ENCODE measurements around the gene CHD3.

Gene CHD3

DNA sequence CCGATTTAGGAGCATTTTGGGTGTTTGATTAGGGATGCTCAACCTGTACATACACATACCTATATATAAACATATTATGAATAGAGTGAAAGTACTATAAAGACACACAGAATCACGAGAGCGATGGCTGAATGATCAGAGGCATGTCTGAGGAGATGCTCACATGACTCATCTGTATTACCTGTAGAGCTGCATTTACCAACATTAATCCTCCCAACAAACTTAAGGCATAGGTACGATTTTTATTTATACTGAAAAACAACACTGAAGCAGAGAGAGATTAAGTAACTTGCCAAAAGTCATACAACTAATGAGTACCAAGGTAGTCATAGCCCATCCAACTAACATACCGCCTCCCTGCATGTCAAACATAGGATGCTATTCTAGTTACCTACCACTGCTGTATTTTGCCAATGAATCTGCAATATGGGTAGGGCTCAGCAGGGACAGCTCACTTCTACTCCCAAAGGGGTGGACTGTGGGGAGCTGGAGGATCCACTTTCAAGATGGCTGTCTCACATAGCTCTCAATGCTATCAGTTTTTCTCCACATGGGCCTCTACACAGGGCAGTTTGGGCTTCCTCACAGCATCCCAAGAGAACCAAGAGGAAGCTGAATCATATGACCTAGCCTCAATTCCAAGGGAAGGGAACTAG, 23.5 kb upstream of the CHD3 start:
- no peak for DNase-seq (ENCODE audit: low read depth in 2 of 2)

- DNase-seq (ENCODE audit: low read depth in 2 of 2) = no peak
Observed at GRCh38 chr17:7867881-7868329, 20.7 kb upstream of the CHD3 start.

DNA sequence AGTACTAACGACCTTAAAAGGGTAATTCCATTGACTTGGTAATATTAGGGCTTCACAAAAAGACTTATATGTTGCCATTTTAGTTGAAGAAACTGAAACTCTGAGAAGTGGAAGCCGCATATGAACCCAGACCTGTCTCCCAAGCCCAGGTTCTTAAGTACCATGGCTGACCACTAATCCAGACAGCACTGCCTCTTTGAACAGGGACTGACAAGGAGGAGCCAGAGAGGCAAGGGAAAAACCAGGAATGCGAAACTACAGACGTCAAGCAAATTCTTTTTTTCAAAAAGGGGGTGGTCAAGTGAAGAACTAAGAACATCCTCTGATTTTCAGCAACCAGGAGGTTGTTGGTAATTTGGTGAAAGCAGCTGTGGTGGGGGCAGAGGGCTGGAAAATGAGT, 15.5 kb upstream of the CHD3 start:
- no peak for DNase-seq (ENCODE audit: low read depth in 2 of 2)

DNA sequence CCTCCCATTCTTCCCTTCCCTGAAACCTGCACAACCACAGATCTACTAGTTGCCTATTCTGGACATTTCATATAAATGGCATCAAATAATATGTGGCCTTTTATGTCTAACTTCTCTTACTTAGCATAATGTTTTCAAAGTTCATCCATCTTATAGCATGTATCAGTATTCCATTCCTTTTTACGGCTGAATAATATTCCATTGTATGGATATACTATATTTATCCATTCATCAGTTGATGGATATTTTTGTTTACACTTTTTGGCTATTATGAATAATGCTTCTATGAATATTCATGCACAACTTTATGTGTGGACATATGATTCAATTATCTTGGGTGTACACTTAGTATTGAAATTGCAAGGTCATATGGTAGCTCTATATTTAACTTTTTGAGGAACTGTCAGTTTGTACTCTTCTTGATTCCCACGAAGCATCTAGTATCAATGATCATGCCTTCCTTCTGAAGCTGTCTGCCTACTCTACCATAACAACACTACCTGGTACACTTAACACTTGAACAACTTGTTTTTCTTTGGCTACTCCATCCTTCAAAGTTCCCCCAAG, 12.7 kb upstream of the CHD3 start:
- no peak for DNase-seq (ENCODE audit: low read depth in 2 of 2)

DNA sequence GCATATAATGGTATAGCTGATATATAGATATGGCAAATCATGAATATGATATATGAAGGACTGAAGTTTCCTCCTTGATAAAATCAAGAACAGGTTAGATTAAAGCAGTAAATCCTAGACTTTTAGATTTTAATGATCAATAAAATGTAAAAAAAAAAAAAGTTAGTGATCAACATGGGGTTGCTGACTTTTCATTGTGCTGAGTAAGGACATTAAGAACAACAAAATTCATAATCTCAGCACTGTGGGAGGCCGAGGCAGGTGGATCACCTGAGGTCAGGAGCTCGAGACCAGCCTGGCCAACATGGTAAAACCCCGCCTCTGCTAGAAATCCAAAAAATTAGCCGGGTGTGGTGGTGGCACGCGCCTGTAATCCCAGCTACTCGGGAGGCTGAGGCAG, 10.4 kb upstream of the CHD3 start:
- DNase-seq (ENCODE audit: low read depth in 2 of 2) = no peak

GRCh38 chr17:7880076-7880868, 8.3 kb upstream of the CHD3 start:
- DNase-seq (ENCODE audit: low read depth in 2 of 2) = no peak

DNA sequence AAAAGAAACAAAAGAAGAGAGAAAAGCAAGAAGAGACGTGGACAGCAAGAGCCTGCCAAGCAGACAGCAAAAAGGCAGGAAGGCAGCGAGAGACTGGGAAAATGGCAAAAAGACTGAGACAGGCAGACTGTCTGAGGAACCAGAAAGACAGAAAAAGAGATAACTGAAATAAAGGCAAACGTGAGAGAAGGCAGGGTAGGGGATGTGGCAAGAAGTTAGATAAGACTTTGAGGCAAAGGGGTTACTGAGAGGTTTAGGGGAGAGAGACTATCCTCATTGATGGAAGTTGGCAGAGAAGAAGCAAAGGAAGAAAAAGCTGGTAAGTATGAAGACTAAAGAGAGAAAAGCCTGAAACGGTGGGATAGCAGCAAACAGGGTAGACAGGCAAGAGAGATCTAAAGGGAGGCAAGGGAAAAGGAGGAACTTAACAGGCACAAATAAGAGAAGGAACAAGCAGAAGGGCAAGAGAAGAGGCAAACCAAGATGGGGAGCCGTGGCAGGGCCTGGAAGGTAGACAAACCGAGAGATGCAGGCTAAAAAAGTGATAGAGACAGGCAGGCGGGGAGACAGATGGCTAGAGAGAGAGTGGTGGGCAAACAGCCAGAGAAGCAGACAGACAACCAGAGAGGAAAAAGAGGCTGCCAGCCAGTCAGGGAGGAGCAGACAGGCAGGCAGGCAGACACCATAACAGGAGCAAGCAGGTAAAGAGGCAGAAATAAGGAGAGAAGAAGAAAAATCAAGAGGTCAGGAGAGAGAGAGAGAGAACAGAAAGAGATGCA, 7.1 kb upstream of the CHD3 start:
- no peak for DNase-seq (ENCODE audit: low read depth in 2 of 2)

- DNase-seq (ENCODE audit: low read depth in 2 of 2) = no peak
Observed at GRCh38 chr17:7882068-7882467, 6.5 kb upstream of the CHD3 start.

DNA sequence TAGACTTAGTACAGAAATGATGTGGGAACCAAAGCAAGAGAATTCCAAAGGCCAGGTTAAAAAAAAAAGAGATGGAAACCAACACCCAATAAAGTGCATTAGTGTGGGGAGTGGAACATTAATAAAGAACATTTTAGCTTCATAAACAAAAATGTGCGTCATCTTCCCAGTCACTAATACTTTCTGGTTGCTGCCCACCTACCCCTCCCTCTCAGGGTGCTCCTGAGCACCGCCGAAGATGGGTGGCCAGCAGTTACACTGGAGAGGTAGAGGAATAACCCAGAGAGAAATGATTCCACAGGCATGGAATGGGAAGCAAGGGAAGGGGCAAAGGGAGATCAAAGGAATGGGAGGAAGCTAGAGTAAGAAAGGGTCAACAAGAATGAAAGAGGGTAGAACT, 6.0 kb upstream of the CHD3 start:
- DNase-seq (ENCODE audit: low read depth in 2 of 2) = no peak

- peak in 1 of 2 donors; percentile 20 for DNase-seq (ENCODE audit: low read depth in 2 of 2)
Observed at GRCh38 chr17:7883781-7884386, 4.7 kb upstream of the CHD3 start.

DNA sequence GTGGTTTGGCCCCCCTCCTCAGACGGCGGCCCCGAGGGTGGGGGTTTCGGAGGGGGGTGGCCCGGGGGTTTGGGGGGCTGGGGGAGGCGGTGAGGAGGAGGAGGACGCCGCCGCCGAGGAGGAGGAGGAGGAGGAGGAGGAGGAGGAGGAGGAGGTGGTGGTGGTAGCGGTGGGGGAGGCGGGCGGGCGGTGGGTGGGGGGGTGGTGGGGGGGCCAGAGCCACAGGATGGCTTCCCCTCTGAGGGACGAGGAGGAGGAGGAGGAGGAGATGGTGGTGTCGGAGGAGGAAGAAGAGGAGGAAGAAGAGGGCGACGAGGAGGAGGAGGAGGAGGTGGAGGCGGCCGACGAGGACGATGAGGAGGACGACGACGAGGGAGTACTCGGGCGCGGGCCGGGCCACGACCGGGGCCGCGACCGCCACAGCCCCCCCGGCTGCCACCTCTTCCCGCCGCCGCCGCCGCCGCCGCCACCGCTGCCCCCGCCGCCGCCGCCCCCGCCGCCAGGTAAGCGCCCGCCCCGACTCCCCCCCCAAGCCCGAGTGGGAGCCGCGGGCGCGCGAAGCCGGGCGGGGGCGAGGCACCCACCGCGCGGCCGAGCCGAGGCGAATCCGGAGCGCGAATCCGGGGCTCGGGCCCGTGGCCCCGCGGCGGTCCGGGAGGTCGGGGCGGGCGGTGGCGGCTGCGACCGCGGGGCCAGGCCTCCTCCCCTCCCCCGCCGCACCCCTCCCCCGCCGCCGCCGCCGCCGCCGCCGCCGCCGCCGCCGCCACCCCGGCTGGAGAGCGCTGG, 3.8 kb upstream of the CHD3 start:
- DNase-seq (ENCODE audit: low read depth in 2 of 2) = peak; percentile 9 to 12

GRCh38 chr17:7885367-7886226, 3.0 kb upstream of the CHD3 start:
- DNase-seq (ENCODE audit: low read depth in 2 of 2) = peak; percentile 29 to 39

DNA sequence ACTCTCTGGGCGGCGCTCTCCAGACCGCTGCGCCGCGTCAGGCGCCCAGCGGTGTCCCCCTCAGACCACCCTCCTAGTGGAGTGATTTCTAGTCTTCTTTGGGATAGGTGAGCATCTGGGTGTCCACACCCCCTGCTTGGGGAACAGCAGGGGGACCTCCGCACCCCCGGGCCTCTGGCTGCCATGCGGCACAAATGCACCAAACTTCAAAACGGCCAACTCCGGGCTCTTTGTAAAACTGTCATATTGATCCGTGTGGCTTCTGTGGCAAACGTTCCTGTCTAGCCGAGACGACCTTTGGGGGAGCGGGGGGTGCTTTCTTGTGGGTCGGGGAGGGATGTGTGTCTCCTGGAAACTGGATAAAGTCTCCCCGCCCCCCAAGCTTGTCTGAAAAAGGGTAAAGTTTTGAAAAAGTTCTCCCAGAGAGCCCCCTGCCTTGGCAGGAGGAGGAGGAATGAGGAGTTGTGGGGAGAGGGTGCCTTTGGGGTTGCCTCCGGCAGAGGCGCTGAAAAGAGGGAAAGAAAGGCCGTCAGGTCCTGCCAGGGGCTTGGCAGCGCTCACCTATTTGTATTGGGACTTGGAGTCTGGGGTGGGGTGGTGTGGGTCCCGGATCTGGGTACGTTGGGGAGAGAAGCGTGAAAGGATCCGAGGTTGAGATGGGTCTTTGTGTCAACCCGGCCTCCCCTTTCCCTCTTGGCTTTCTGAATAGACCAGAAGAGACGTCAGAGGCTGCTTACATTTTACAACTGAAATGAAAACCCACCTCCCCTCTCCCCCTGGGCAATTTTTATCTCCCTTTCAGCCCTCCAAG, 2.2 kb upstream of the CHD3 start:
- peak; percentile 38 to 39 for DNase-seq (ENCODE audit: low read depth in 2 of 2)

- no peak for DNase-seq (ENCODE audit: low read depth in 2 of 2)
Observed at GRCh38 chr17:7887038-7887481, 1.5 kb upstream of the CHD3 start.

DNA sequence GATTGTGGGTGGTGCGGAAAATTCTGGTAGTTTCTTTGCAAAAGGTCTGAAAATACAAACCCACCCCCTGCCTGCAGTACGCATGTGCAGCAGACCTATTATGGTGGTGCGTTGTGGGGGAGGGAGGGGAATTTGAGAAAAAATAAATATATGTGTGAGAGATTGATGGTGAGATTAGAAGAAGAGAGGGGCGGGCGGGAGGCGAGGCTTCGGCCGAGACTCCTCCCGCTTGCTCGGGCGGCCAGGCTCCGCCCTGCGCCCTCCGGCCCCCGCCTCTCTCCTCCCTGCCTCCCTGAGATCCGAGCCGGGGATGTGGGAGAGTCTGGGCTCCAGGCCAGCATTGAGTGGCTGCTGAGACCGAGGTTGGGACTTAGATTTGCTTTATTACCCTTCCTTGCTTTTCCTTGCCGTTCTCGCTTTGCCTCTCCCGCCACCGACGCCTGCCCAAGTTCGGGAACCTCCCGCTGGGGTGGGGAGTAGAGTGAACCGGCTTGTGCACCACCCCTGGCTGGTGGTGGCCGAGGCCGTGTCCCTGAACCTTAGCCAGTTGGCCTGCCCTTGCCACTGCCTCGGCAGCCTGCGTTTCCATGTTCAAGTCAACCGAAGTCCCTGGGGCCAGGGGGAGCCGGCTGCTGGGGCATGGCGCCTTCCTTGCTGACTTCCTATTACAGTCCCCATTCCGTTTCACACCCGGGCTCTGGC, 956 bp upstream of the CHD3 start:
- DNase-seq (ENCODE audit: low read depth in 2 of 2) = peak; percentile 64 to 88

GRCh38 chr17:7889166-7889955, 772 bp downstream of the CHD3 start:
- peak; percentile 35 to 38 for DNase-seq (ENCODE audit: low read depth in 2 of 2)

- DNase-seq (ENCODE audit: low read depth in 2 of 2) = no peak
Observed at GRCh38 chr17:7893187-7893880, 4.7 kb downstream of the CHD3 start.
